ENCODE measurements around the gene RETREG3.
"Not testable (repeated sequence)": the region's sequence is repeated elsewhere in the genome, so short reads cannot be mapped to it uniquely, and the experiment has no call there.

The RETREG3 gene

GRCh38 chr17:42543190-42544079 is 65.7 kb downstream of the RETREG3 start:
- Mint-ChIP-seq H3K36me3 (ENCODE audit: low read depth) (peaks cover 41% of the 10 kb centered on the region), H3K4me3 (no peak overlapping the region), H3K27me3 (no peaks in the 10 kb centered on the region), H3K4me1 (ENCODE audit: low read depth) (peaks cover 19% of the 10 kb centered on the region), H3K27ac (peak overlapping the region; percentile 67), H3K9me3 (no peaks in the 10 kb centered on the region)
- DNase-seq, result no peak

GRCh38 chr17:42541041-42541833 is 67.9 kb downstream of the RETREG3 start:
- Mint-ChIP-seq H3K4me1 (ENCODE audit: low read depth) (peaks cover 32% of the 10 kb centered on the region), H3K27ac (peak overlapping the region; percentile 35), H3K36me3 (ENCODE audit: low read depth) (peaks cover 50% of the 10 kb centered on the region), H3K27me3 (no peaks in the 10 kb centered on the region), H3K4me3 (no peak overlapping the region), H3K9me3 (no peaks in the 10 kb centered on the region)
- DNase-seq, result no peak

GRCh38 chr17:42540558-42540957 is 68.6 kb downstream of the RETREG3 start:
- not testable (repeated sequence) for H3K9me3 Mint-ChIP-seq, DNase-seq, H3K27me3 Mint-ChIP-seq, H3K4me3 Mint-ChIP-seq
- H3K36me3 Mint-ChIP-seq (ENCODE audit: low read depth), result peaks cover 52% of the 10 kb centered on the region
- peaks cover 36% of the 10 kb centered on the region for H3K4me1 Mint-ChIP-seq (ENCODE audit: low read depth)
- H3K27ac Mint-ChIP-seq, result peak overlapping the region; percentile 35

GRCh38 chr17:42538482-42538881 is 70.7 kb downstream of the RETREG3 start:
- Mint-ChIP-seq H3K27ac (no peak overlapping the region), H3K27me3 (no peaks in the 10 kb centered on the region), H3K4me1 (ENCODE audit: low read depth) (peaks cover 41% of the 10 kb centered on the region), H3K36me3 (ENCODE audit: low read depth) (peaks cover 41% of the 10 kb centered on the region), H3K9me3 (no peaks in the 10 kb centered on the region), H3K4me3 (no peak overlapping the region)
- no peak for DNase-seq

GRCh38 chr17:42537826-42538451 is 71.2 kb downstream of the RETREG3 start:
- no peak for DNase-seq
- H3K4me3 Mint-ChIP-seq, result peak overlapping the region; percentile 88
- H3K27me3 Mint-ChIP-seq, result no peaks in the 10 kb centered on the region
- H3K4me1 Mint-ChIP-seq (ENCODE audit: low read depth), result peaks cover 41% of the 10 kb centered on the region
- H3K9me3 Mint-ChIP-seq, result no peaks in the 10 kb centered on the region
- peaks cover 37% of the 10 kb centered on the region for H3K36me3 Mint-ChIP-seq (ENCODE audit: low read depth)
- H3K27ac Mint-ChIP-seq, result peak overlapping the region; percentile 9

- Mint-ChIP-seq H3K36me3 (ENCODE audit: low read depth) (peaks cover 33% of the 10 kb centered on the region), H3K4me1 (ENCODE audit: low read depth) (peaks cover 41% of the 10 kb centered on the region), H3K27me3 (no peaks in the 10 kb centered on the region), H3K4me3 (peak overlapping the region; percentile 88), H3K27ac (peak overlapping the region; percentile 88), H3K9me3 (no peaks in the 10 kb centered on the region)
- no peak for DNase-seq
These were observed 71.9 kb downstream of the RETREG3 start for GRCh38 chr17:42537156-42537805.

GRCh38 chr17:42536372-42537155 is 72.6 kb downstream of the RETREG3 start:
- Mint-ChIP-seq H3K27ac (peak overlapping the region; percentile 88), H3K4me3 (peak overlapping the region; percentile 88), H3K36me3 (ENCODE audit: low read depth) (peaks cover 32% of the 10 kb centered on the region), H3K4me1 (ENCODE audit: low read depth) (peaks cover 45% of the 10 kb centered on the region), H3K27me3 (no peaks in the 10 kb centered on the region), H3K9me3 (no peaks in the 10 kb centered on the region)
- peak; percentile 87 for DNase-seq

- Mint-ChIP-seq H3K36me3 (ENCODE audit: low read depth) (peaks cover 28% of the 10 kb centered on the region), H3K9me3 (no peaks in the 10 kb centered on the region), H3K27ac (peak within 1 kb of the TSS; percentile 88), H3K27me3 (no peaks in the 10 kb centered on the region), H3K4me1 (ENCODE audit: low read depth) (peaks cover 45% of the 10 kb centered on the region), H3K4me3 (peak within 1 kb of the TSS; percentile 88)
- DNase-seq, result peak; percentile 92
These were observed 73.2 kb downstream of the RETREG3 start, which contains the start of gene NAGLU for GRCh38 chr17:42536048-42536371. Gene NAGLU (plus strand): TSS chr17:42536241. CDS start chr17:42536273, 32 bp downstream.

GRCh38 chr17:42535155-42536047 is 73.8 kb downstream of the RETREG3 start:
- no peaks in the 10 kb centered on the region for H3K27me3 Mint-ChIP-seq
- H3K4me1 Mint-ChIP-seq (ENCODE audit: low read depth), result peaks cover 45% of the 10 kb centered on the region
- H3K27ac Mint-ChIP-seq, result peak overlapping the region; percentile 88
- peak overlapping the region; percentile 83 for H3K4me3 Mint-ChIP-seq
- DNase-seq, result no peak
- H3K36me3 Mint-ChIP-seq (ENCODE audit: low read depth), result peaks cover 23% of the 10 kb centered on the region
- H3K9me3 Mint-ChIP-seq, result no peaks in the 10 kb centered on the region

- no peaks in the 10 kb centered on the region for H3K27me3 Mint-ChIP-seq
- peaks cover 4% of the 10 kb centered on the region for H3K36me3 Mint-ChIP-seq (ENCODE audit: low read depth)
These were observed 77.5 kb downstream of the RETREG3 start for GRCh38 chr17:42531455-42532354.

GRCh38 chr17:42530952-42531454 is 78.2 kb downstream of the RETREG3 start:
- no peaks in the 10 kb centered on the region for H3K27me3 Mint-ChIP-seq
- no peaks in the 10 kb centered on the region for H3K9me3 Mint-ChIP-seq
- no peak overlapping the region for H3K4me3 Mint-ChIP-seq
- DNase-seq, result no peak
- peaks cover 45% of the 10 kb centered on the region for H3K4me1 Mint-ChIP-seq (ENCODE audit: low read depth)
- no peak overlapping the region for H3K27ac Mint-ChIP-seq
- H3K36me3 Mint-ChIP-seq (ENCODE audit: low read depth), result peaks cover 2% of the 10 kb centered on the region

More at GRCh38 chr17:42531455-42532354, 77.5 kb downstream of the RETREG3 start:
- Mint-ChIP-seq H3K27ac (peak overlapping the region; percentile 63), H3K9me3 (no peaks in the 10 kb centered on the region), H3K4me1 (ENCODE audit: low read depth) (peaks cover 47% of the 10 kb centered on the region), H3K4me3 (peak overlapping the region; percentile 72)
- DNase-seq, result peak; percentile 72

Data from activated T-cell treated with anti-CD3 and anti-CD28 coated beads, Interleukin-2, amount 50 U/mL, for 24 hours (primary cell).